HG03097 (cell line): ENCODE data around the gene DOCK3.
"Not testable (repeated sequence)": the region's sequence is repeated elsewhere in the genome, so short reads cannot be mapped to it uniquely, and the experiment has no call there.

Experiments used
- ATAC-seq: cut with Tn5 transposase; IDR thresholded peaks from one replicate; pipeline ENCODE4 v1.9.1; 2021; ENCODE audit not compliant: unreplicated experiment, low FRiP score

The DOCK3 gene

DNA sequence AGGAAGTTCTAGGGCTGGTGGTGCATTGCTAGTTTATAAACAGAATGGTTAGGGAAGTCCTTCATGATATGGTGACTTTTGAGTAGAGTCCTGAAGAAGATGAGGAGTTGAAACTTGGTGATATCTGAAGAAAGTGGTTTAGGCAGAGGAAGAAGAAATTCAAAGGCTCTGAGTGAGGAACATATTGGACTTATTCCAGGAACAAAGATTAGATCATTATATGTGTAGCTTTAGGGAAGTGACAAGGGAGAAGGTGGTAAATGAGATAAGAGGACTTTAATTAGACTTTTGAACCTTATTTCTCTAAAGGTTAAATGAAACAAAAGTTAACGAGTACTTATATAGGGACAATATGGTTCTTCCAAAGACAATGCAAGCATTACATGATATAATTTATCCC is 286.7 kb downstream of the DOCK3 start:
- ATAC-seq, result no peak

DNA sequence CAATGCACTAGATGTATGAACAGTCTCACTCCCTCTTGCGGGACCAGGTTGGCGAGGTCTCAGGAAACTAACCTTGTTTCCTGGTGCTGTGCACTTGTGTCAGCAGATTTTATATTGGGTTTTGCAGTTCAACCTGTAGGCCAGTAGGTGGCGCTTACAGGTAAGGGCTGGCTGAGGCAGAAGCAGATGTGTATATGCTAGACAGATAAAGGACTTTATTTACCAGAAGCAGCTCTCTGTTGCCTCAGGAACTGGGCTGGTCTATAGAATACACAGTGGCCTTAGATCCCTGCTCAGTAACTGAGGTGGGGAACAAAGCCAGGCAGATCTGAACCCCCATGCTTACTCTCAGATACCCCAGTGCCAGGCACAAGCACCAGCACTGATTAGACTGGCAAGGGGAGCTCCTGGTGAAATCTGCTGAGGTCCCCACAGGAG is 296.8 kb downstream of the DOCK3 start:
- ATAC-seq, result no peak

DNA sequence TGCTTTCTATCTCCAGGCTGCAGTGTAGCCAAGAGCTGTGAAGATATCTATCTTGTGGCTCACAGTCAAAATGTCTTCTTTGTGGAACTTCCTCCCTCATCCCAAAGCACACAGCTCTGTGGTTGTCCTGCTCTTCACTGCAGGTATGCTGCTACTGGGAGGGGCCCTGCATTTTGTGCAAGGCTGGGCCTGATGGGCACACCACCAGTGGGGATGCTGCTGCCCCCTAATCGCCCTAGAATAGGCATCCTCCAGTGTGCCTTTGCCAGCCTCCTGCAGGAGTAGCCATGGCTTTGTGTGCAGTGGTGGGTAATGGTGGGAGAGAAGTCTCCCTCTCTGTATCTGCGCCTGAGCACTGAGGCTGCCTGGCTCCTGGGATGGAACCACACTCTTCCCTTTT is 297.3 kb downstream of the DOCK3 start:
- no peak for ATAC-seq

- ATAC-seq, result not testable (repeated sequence)
Measured at GRCh38 chr3:50978586-50978985, 303.9 kb downstream of the DOCK3 start.

DNA sequence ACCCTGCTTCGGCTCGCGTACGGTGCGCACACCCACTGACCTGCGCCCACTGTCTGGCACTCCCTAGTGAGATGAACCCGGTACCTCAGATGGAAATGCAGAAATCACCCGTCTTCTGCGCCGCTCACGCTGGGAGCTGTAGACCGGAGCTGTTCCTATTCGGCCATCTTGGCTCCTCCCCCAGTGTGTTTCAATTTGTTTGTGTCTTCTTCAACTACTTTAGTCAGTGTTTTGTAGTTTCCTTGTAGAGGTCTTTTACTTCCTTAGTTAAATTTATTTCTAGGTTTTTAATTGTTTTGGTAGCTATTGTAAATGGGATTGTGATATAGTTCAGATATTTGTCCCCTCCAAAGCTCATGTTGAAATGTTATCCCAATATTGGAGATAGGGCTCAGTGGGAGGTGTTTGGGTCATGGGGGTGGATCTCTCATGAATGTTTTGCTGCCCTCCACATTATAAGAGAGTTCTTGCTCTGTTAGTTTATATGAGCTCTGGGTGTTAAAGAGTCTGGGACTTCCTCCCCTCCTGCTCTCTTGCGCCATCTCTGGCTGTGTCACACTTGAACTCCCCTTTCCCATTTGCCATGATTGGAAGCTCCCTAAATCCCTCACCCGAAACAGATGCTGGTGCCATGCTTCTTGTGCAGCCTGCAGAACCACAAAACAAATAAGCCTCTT is 304.4 kb downstream of the DOCK3 start:
- ATAC-seq, result no peak

- ATAC-seq, result no peak
Measured at GRCh38 chr3:50982540-50983325, 308.0 kb downstream of the DOCK3 start.

- ATAC-seq, result no peak
Measured at GRCh38 chr3:50983887-50984286, 309.2 kb downstream of the DOCK3 start.

DNA sequence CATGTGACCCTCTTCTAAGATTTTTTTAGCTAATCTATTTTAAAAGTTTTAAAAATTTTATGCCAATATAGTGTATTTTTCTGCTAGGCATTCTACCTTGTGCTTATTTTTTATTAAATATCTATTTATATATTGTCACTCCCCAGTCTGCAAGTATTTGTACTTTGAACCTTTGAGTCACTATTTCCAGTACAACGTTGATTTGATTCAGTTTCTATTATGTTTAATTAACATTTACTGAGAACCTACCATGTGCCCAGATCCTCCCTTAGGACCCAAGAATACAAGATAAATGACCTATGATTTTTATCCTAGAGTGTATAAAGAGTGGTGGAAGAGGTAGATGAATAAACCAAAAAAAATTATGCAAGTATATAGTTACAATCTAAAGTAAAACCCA is 311.2 kb downstream of the DOCK3 start:
- ATAC-seq, result no peak

DNA sequence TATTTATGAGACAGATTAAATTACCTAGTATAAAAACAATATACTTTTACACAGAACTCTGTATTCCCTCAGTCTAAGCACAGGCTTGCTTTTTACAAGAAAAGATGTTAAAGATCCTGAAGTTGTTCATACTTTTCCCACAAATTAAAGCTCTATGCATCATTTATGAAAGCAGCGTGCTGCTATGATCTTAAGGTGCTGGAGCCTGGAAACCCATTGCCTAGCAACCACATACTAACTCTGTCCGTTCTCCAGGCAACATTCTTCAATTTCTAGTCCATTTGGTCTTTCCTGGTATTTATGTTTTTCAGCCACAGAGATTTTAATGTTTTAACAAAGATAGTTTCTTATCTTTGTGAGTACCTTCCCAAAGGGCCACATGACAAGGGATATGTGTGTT is 312.0 kb downstream of the DOCK3 start:
- no peak for ATAC-seq

DNA sequence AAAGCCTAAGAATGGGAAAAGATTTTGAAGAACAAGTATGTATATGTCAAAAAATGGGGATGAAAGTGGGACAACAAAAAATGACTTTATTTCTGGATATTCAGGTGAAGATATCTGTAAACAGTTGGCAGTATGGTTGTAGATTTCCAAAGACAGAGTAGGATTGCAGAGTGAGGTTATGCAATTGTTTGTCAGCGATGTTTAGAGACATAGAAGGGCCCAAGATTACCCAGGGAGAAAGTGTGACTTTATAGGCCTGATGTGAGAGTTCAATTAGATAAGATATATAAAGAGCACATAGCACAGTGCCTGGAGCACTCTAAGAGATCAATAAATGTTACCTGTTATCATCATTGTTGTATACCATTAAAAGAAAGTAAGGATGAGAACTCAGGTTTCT is 319.8 kb downstream of the DOCK3 start:
- ATAC-seq, result no peak

GRCh38 chr3:50995085-50995824 is 320.5 kb downstream of the DOCK3 start:
- no peak for ATAC-seq

DNA sequence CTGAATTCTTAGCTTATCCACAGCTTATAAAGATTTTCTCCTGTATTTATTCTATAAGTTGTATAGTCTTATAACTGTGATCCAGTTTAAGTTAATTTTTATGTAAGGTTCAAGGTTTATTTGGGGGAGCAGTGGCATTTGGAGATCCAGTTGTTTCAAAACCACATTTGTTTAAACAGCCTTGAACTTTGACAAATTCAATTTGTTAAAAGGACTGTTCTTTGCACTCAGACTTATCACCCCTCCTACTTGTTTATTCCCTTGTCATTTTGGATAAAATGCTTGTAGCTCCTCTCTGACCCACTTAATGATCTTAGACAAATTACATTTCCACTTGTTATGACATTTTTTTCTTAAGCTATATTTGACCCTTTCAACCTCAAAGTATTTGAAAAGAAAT is 327.8 kb downstream of the DOCK3 start:
- no peak for ATAC-seq

GRCh38 chr3:51004235-51004634 is 329.5 kb downstream of the DOCK3 start:
- ATAC-seq, result no peak

DNA sequence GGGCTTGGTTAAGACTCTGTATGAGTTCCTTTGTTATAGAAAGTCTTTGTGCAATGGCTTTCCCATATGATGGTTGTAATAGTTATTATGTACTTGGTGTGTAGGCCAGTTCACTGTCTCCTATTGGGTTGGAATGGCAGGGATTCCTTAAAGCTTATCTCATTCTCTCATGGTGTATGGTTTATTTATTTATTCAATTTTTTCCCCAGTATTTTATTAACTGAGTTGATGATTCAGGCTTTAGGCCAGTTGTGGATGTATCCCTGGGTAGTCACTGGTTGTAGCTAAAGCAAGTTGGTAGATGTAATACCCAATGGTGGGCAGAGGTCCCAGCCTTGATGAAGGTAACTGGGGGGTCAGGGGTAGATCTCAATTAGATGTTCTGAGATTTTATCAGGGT is 349.4 kb downstream of the DOCK3 start:
- ATAC-seq, result no peak

- no peak for ATAC-seq
Measured at GRCh38 chr3:51024765-51025632, 350.3 kb downstream of the DOCK3 start.

DNA sequence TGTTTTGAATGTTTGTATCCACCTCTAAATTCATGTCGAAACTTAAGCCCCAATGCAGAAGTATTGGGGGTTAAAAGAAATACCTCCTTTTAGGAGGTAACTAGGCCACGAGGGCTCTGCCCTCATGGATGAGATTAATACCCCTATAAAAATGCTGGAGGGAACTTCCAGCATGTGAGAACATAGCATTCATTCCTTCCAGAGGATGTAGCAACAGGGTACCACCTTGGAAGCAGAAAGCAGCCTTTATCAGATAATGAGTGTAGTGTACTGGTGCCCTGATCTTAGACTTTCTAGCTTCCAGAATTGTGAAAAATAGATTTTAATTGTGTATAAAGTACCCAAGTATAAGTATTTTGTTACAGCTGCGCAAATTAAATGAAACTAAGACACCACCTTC is 356.9 kb downstream of the DOCK3 start:
- ATAC-seq, result no peak

DNA sequence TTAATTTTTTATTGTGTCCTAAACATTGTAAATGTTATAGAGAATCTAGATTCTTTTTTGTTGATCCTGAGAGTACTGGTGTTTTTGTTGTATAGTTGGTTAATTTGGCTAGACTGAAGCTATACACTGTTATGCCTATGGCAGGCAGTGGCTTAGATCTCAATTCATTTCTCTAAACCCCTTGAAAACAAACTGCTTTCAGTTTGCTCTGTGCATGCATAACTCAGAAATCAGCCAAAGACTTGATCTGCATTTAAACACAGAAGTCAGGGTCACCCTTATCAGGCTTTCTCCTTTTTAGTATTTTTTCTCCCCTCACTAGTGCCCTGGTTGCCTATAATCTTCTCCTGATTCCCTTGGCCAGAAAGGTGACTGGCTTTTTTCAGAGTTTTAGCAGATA is 360.9 kb downstream of the DOCK3 start:
- no peak for ATAC-seq

GRCh38 chr3:51044982-51045381 is 370.3 kb downstream of the DOCK3 start:
- ATAC-seq, result no peak

DNA sequence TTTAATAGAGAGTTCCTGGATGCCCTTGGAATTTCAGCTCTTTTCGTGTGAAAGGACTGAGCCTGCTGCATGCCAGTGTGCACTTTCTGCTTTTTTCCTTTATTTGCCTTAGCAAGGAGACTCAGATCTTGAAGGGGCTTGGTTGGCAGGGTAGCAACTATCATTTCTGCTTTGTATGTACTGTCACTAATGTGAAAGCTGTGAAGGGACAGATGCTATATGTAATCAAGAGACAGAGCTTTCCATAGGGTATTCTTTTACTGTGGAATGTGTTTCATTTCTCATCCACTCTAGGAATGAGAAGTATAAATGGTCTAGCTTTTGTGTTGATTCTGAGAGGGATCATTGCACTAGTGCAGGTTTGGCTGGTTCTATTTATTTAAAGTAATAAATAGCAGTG is 377.8 kb downstream of the DOCK3 start:
- ATAC-seq, result no peak

DNA sequence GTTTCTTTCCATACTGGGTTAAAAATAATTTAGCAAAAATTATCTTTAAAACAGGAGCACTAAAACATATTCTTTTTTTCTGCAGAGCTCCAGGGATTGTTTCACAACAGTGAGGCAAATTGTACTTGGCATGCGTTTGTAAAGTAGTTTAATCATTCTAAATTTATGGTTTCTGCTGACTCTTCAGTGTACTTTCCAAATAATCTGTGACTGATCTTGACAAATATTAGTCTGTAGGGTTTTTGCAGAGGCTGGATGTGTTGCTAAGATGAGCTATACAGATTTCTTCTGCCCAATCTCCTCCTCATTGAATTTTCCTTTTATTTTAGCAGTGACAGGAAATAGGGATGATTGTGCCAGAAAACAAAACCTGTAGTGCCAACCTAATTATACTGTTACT is 382.4 kb downstream of the DOCK3 start:
- ATAC-seq, result no peak

- ATAC-seq, result no peak
Measured at GRCh38 chr3:51063053-51063452, 388.3 kb downstream of the DOCK3 start.
